HCT116 (cell line): ENCODE data around the gene SENP6. TPM values are rescaled to one million over a fixed set of nuclear protein-coding genes. Genes with fewer than 3 reads are reported as not detected.
A peak's percentile ranks its signal among the peaks of the same experiment; 100 is the strongest.

Source experiments
- ATAC-seq: fragments of 200-7000 bp; cut with Tn5 transposase; 2 replicates; pipeline ENCODE4 v1.9.1; 2020; ENCODE audit warnings: mild to moderate bottlenecking, moderate library complexity
- BruUV-seq: library from RNA; stranded (reverse); fragments of 400-500 nt; replicated peaks from 2 replicates; lab custom pipeline; 2021; lab: Mats Ljungman, UMichigan
- CTCF ChIA-PET: fragments of 300-600 bp; sonication (Branson Sonifier 250); formaldehyde crosslinking; loops from one replicate; lab custom pipeline; 2021; ENCODE audit warnings: antibody characterized with exemption; lab: Charles Lee
- POLR2A ChIA-PET: fragments of 300-600, 350-600 bp; sonication (Branson Sonifier 250); formaldehyde crosslinking; loops from one replicate; lab custom pipeline; 2021; ENCODE audit warnings: antibody characterized with exemption; lab: Charles Lee
- RAD21 ChIA-PET, 2 experiments: fragments of 300-600 bp; sonication (Branson Sonifier 250); formaldehyde crosslinking; loops; one replicate each; lab custom pipeline; 2023; ENCODE audit warnings: low total read pairs in 2 of 2; ENCODE audit not compliant: uncharacterized antibody in 2 of 2, unreplicated experiment in 2 of 2, low non-redundant PET in 1 of 2; lab: Charles Lee
- DNase-seq: peaks from one replicate; pipeline ENCODE4 v3.0.0-alpha.2; 2010; ENCODE audit warnings: low read depth, low spot score
- H2AFZ ChIP-seq: fragments of 200-600 bp; shearing (Covaris generic), sonication (generic); 2 replicates; pipeline ENCODE4 v1.6.1; 2017; ENCODE audit warnings: low read depth, mixed run types, mixed read lengths, antibody characterized with exemption, low read length; ENCODE audit not compliant: poor library complexity, severe bottlenecking
- H3K27ac ChIP-seq: 2 replicates; pipeline ENCODE4 v1.5.1; 2012; ENCODE audit warnings: low read depth, low read length
- H3K27me3 ChIP-seq: fragments of 200-600 bp; sonication (generic); 2 replicates; pipeline ENCODE4 v1.6.1; 2016; ENCODE audit warnings: mixed run types, low read length, mixed read lengths; ENCODE audit not compliant: insufficient read depth
- H3K36me3 ChIP-seq, 2 experiments: fragments of 200-500 bp in 1 of 2; fragments of 200-600 bp in 1 of 2; sonication (Bioruptor generic) in 1 of 2; sonication (generic) in 1 of 2; 2 replicates each; pipeline versions ENCODE4 v1.5.1 to v1.6.1; 2014 to 2016; ENCODE audit warnings: low read length in 2 of 2, inconsistent platforms in 1 of 2, mixed read lengths in 1 of 2, mixed run types in 1 of 2; ENCODE audit not compliant: insufficient read depth in 2 of 2, control insufficient read depth in 1 of 2
- H3K4me1 ChIP-seq, 2 experiments: fragments of 200-600 bp in 1 of 2; sonication (generic) in 1 of 2; 2 replicates each; pipeline versions ENCODE4 v1.5.1 to v1.6.1; 2012 to 2017; ENCODE audit warnings: low read length in 2 of 2, inconsistent platforms in 1 of 2, mild to moderate bottlenecking in 1 of 2, mixed read lengths in 1 of 2, mixed run types in 1 of 2, moderate library complexity in 1 of 2; ENCODE audit not compliant: insufficient read depth in 2 of 2, control insufficient read depth in 1 of 2
- H3K4me2 ChIP-seq: fragments of 200-600 bp; sonication (generic); 2 replicates; pipeline ENCODE4 v1.6.1; 2017; ENCODE audit warnings: mixed run types, low read length, mixed read lengths
- H3K4me3 ChIP-seq, 2 experiments: fragments of 200-600 bp in 1 of 2; sonication (generic) in 1 of 2; replicated peaks in 1 of 2; 2 replicates each; pipeline ENCODE4 v1.5.1; 2011 to 2016; ENCODE audit warnings: low read length in 2 of 2, control low read depth in 1 of 2, low read depth in 1 of 2, mild to moderate bottlenecking in 1 of 2, mixed read lengths in 1 of 2, mixed run types in 1 of 2
- H3K79me2 ChIP-seq: fragments of 200-600 bp; sonication (generic); 2 replicates; pipeline ENCODE4 v1.6.1; 2017; ENCODE audit warnings: mild to moderate bottlenecking, mixed run types, low read length, moderate library complexity, mixed read lengths; ENCODE audit not compliant: insufficient read depth
- H3K9ac ChIP-seq: fragments of 200-600 bp; sonication (generic); 2 replicates; pipeline ENCODE4 v1.6.1; 2016; ENCODE audit warnings: low read length, mixed read lengths
- H3K9me2 ChIP-seq: fragments of 200-600 bp; sonication (generic), shearing (Covaris generic); 2 replicates; pipeline ENCODE4 v1.6.1; 2017; ENCODE audit warnings: mixed run types, mild to moderate bottlenecking, moderate library complexity; ENCODE audit not compliant: insufficient read depth
- H3K9me3 ChIP-seq, 2 experiments: fragments of 200-500 bp in 1 of 2; fragments of 200-600 bp in 1 of 2; sonication (Bioruptor generic) in 1 of 2; sonication (generic) in 1 of 2; 2 replicates each; pipeline ENCODE4 v1.6.1; 2014 to 2017; ENCODE audit warnings: low read length in 2 of 2, mixed read lengths in 2 of 2, inconsistent platforms in 1 of 2, low read depth in 1 of 2, mild to moderate bottlenecking in 1 of 2, mixed run types in 1 of 2, moderate library complexity in 1 of 2; ENCODE audit not compliant: control insufficient read depth in 1 of 2, insufficient read depth in 1 of 2
- H4K20me1 ChIP-seq: fragments of 200-600 bp; sonication (generic), shearing (Covaris generic); 2 replicates; pipeline ENCODE4 v1.6.1; 2017; ENCODE audit warnings: mixed run types, mild to moderate bottlenecking, moderate library complexity; ENCODE audit not compliant: insufficient read depth
- CBX3 ChIP-seq: IDR thresholded peaks from 2 replicates; pipeline ENCODE4 v1.6.1; 2012; ENCODE audit warnings: low read depth
- EGR1 ChIP-seq: IDR thresholded peaks from 2 replicates; pipeline ENCODE4 v1.6.1; 2012; ENCODE audit warnings: low read depth
- ELF1 ChIP-seq: IDR thresholded peaks from 2 replicates; pipeline ENCODE4 v1.6.1; 2012; ENCODE audit warnings: low read depth, borderline replicate concordance
- EZH2phosphoT487 ChIP-seq: fragments of 200-600 bp; IDR thresholded peaks from 2 replicates; pipeline ENCODE4 v1.6.1; 2018; ENCODE audit warnings: antibody characterized with exemption, borderline replicate concordance
- FOSL1 ChIP-seq: IDR thresholded peaks from 2 replicates; pipeline ENCODE4 v1.6.1; 2012; ENCODE audit warnings: low read depth
- POLR2A ChIP-seq: IDR thresholded peaks from 2 replicates; pipeline ENCODE4 v1.7.0; 2011; ENCODE audit warnings: borderline replicate concordance; ENCODE audit not compliant: insufficient read depth, insufficient read length; ENCODE audit errors: extremely low read depth
- RAD21 ChIP-seq: IDR thresholded peaks from 2 replicates; pipeline ENCODE4 v1.6.1; 2012; ENCODE audit warnings: low read depth, mild to moderate bottlenecking
- TCF7L2 ChIP-seq: IDR thresholded peaks from 2 replicates; pipeline ENCODE4 v1.7.0; 2011; ENCODE audit warnings: borderline replicate concordance, inconsistent platforms; ENCODE audit not compliant: insufficient read depth, insufficient read length; ENCODE audit errors: extremely low read depth
- YY1 ChIP-seq: IDR thresholded peaks from 2 replicates; pipeline ENCODE4 v1.6.1; 2011; ENCODE audit warnings: low read length, low read depth, moderate library complexity, mild to moderate bottlenecking; ENCODE audit not compliant: insufficient replicate concordance; ENCODE audit errors: extremely low read depth
- ZFX ChIP-seq: fragments of 450-650 bp; IDR thresholded peaks from 2 replicates; pipeline ENCODE4 v1.6.1; 2017
- ZNF274 ChIP-seq: fragments of 200-500 bp; sonication (Bioruptor generic); IDR thresholded peaks from 2 replicates; pipeline ENCODE4 v1.6.1; 2014; ENCODE audit warnings: mild to moderate bottlenecking, low read depth, low read length, inconsistent platforms
- intact Hi-C: fragments of 100-400 bp; cut with micrococcal nuclease; formaldehyde crosslinking; loops from 2 replicates; pipeline ENCODE4 v1.10.0; 2022
- total RNA-seq: library from RNA; stranded (reverse); gene quantifications from one replicate; pipeline ENCODE4 v1.2.1, GENCODE V29; 2021; ENCODE audit not compliant: unreplicated experiment
- TF ChIP-seq, protein P1 (sequence below): IDR thresholded peaks from 2 replicates; pipeline ENCODE4 v1.6.1; 2011; ENCODE audit warnings: mild to moderate bottlenecking, low read length, moderate library complexity; ENCODE audit not compliant: insufficient replicate concordance; ENCODE audit errors: extremely low read depth
- TF ChIP-seq, protein P2 (sequence below): IDR thresholded peaks from 2 replicates; pipeline ENCODE4 v1.6.1; 2012; ENCODE audit warnings: low read depth
- TF ChIP-seq, protein P3 (sequence below): IDR thresholded peaks from 2 replicates; pipeline ENCODE4 v1.6.1; 2012

SENP6 gene
- total RNA-seq, 1 experiment from 2014 or later: 78.1 TPM

DNA sequence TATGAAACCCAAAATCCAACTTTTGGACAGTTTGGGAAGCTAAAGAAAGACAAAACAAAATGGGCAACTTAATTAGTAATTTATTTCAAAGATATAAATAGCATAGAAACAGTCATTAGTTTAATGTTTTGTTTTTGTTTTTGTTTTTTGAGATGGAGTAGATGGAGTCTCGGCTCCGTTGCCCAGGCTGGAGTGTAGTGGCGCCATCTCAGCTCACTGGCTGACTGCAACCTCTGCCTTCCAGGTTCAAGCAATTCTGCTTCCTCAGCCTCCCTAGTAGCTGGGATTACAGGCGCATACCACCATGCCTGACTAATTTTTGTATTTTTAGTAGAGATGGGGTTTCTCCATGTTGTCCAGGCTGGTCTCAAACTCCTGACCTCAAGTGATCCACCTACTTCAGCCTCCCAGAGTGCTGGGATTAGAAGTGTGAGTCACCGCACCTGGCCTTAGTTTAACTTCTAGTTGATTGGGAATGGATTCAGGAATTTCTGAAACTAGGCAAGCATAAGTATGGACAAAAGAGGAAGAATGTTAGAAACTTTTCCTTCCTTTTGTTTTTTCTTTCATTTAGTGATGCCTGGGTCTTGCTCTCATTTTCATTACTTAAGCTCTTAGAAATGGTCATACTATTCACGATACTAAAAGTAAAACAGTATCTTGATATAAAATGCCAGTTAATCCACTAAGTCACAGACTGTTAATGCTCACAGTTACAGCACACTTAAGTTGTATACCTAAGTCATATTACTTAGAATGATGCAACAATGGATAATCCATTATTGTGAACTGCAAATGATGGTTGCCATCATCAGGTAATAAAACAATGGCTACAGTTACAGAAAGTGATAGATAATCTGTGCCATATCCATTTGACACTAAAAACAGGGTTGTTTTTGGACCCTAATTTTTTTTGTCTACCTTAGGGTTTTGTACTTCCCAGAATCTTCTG lies 8.2 kb downstream of the SENP6 start:
- CTCF ChIA-PET: no interaction called here
- H3K4me3 ChIP-seq: no peak overlapping the region
- ATAC-seq (peak; percentile 49; the same call in 1 of the 2 replicates), DNase-seq (no peak)
- no peaks in the 10 kb centered on the region for H3K9me2 ChIP-seq
- RAD21 ChIA-PET: no interaction called here
- H2AFZ ChIP-seq: no peak overlapping the region
- intact Hi-C loops: no loop called here
- no peak overlapping the region for H3K27ac ChIP-seq
- POLR2A ChIA-PET: no interaction called here
- H3K79me2 ChIP-seq: peaks cover 100% of the 10 kb centered on the region
- peak overlapping the region; percentile 27 for H3K4me2 ChIP-seq
- H3K4me1 ChIP-seq: peaks cover 16 to 33% of the 10 kb centered on the region in 2 experiments
- no TSS peak for BruUV-seq
- peaks cover 18% of the 10 kb centered on the region; the same call in 1 of the 2 replicates for H4K20me1 ChIP-seq
- H3K36me3 ChIP-seq: no peaks in the 10 kb centered on the region
- TF ChIP-seq EGR1: no peak
- TF ChIP-seq, protein P1, sequence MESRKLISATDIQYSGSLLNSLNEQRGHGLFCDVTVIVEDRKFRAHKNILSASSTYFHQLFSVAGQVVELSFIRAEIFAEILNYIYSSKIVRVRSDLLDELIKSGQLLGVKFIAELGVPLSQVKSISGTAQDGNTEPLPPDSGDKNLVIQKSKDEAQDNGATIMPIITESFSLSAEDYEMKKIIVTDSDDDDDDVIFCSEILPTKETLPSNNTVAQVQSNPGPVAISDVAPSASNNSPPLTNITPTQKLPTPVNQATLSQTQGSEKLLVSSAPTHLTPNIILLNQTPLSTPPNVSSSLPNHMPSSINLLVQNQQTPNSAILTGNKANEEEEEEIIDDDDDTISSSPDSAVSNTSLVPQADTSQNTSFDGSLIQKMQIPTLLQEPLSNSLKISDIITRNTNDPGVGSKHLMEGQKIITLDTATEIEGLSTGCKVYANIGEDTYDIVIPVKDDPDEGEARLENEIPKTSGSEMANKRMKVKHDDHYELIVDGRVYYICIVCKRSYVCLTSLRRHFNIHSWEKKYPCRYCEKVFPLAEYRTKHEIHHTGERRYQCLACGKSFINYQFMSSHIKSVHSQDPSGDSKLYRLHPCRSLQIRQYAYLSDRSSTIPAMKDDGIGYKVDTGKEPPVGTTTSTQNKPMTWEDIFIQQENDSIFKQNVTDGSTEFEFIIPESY: no peak
- TF ChIP-seq, protein P2, sequence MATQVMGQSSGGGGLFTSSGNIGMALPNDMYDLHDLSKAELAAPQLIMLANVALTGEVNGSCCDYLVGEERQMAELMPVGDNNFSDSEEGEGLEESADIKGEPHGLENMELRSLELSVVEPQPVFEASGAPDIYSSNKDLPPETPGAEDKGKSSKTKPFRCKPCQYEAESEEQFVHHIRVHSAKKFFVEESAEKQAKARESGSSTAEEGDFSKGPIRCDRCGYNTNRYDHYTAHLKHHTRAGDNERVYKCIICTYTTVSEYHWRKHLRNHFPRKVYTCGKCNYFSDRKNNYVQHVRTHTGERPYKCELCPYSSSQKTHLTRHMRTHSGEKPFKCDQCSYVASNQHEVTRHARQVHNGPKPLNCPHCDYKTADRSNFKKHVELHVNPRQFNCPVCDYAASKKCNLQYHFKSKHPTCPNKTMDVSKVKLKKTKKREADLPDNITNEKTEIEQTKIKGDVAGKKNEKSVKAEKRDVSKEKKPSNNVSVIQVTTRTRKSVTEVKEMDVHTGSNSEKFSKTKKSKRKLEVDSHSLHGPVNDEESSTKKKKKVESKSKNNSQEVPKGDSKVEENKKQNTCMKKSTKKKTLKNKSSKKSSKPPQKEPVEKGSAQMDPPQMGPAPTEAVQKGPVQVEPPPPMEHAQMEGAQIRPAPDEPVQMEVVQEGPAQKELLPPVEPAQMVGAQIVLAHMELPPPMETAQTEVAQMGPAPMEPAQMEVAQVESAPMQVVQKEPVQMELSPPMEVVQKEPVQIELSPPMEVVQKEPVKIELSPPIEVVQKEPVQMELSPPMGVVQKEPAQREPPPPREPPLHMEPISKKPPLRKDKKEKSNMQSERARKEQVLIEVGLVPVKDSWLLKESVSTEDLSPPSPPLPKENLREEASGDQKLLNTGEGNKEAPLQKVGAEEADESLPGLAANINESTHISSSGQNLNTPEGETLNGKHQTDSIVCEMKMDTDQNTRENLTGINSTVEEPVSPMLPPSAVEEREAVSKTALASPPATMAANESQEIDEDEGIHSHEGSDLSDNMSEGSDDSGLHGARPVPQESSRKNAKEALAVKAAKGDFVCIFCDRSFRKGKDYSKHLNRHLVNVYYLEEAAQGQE: no peak
- TF ChIP-seq RAD21: no peak
- no peak for TF ChIP-seq ZFX
- no peak for TF ChIP-seq EZH2phosphoT487
- no peak for TF ChIP-seq ELF1
- no peak for TF ChIP-seq TCF7L2
- no peak for TF ChIP-seq FOSL1
- TF ChIP-seq, protein P3, sequence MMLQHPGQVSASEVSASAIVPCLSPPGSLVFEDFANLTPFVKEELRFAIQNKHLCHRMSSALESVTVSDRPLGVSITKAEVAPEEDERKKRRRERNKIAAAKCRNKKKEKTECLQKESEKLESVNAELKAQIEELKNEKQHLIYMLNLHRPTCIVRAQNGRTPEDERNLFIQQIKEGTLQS: no peak
- no peak for TF ChIP-seq POLR2A
- TF ChIP-seq ZNF274: no peak
- no peak for TF ChIP-seq YY1
- TF ChIP-seq CBX3: no peak
- no peak overlapping the region for H3K9ac ChIP-seq
- H3K9me3 ChIP-seq: no peaks in the 10 kb centered on the region
- H3K27me3 ChIP-seq: no peaks in the 10 kb centered on the region
